ENCODE data around the gene PFDN1. TPM values are rescaled to one million over a fixed set of nuclear protein-coding genes. Genes with fewer than 3 reads are reported as not detected.

PFDN1 gene
- total and polyA plus RNA-seq, 9 of the 15 experiments (the other 6 are each of a cell fraction or from before 2014, with no cell fraction given): 45.5 to 215 (median 78.0) TPM

- TF ChIP-seq ATF3 (IDR thresholded peaks at IDR 0.05) (peak; percentile 77), ATF3 (CRISPR knock-in tag; conservative IDR thresholded peaks at IDR 0.05) (no peak), ZNF511 (CRISPR knock-in tag; IDR thresholded peaks at IDR 0.05) (no peak), NCOA2 (IDR thresholded peaks at IDR 0.05; ENCODE audit: partially characterized antibody in 2 of 2) (peak in 1 of 2 experiments; percentile 38), SMAD1 (IDR thresholded peaks at IDR 0.05; ENCODE audit: low read depth, low read length, partially characterized antibody) (peak; percentile 73), HMBOX1 (IDR thresholded peaks at IDR 0.05) (no peak), CHAMP1 (IDR thresholded peaks at IDR 0.05) (0 out of 2 replicates have a peak, but pooled peaks have one; percentile 17), NFIX (CRISPR knock-in tag; IDR thresholded peaks at IDR 0.05; ENCODE audit: low read depth) (peak; percentile 96), JUND (IDR thresholded peaks at IDR 0.05; ENCODE audit: borderline replicate concordance, low read depth, low read length) (no peak), JUND (tag; IDR thresholded peaks at IDR 0.05; ENCODE audit: borderline replicate concordance, low read depth, low read length) (peak; percentile 36; the same call in 1 of the 3 replicates), NFIC (IDR thresholded peaks at IDR 0.05) (peak; percentile 99), MEIS2 (IDR thresholded peaks at IDR 0.05; ENCODE audit: partially characterized antibody) (peak; percentile 77)
Observed at GRCh38 chr5:140295414-140295813, 7.5 kb downstream of the PFDN1 start (continued).

Data from K562 (cell line).